HCT116 (cell line): Measurements from ENCODE around the gene RS1. TPM values are rescaled to one million over a fixed set of nuclear protein-coding genes. Genes with fewer than 3 reads are reported as not detected.

ENCODE experiments used
- ATAC-seq: fragments of 200-7000 bp; cut with Tn5 transposase; 2 replicates; pipeline ENCODE4 v1.9.1; 2020; ENCODE audit warnings: mild to moderate bottlenecking, moderate library complexity
- BruUV-seq: library from RNA; stranded (reverse); fragments of 400-500 nt; replicated peaks from 2 replicates; lab custom pipeline; 2021; lab: Mats Ljungman, UMichigan
- CTCF ChIA-PET: fragments of 300-600 bp; sonication (Branson Sonifier 250); formaldehyde crosslinking; loops from one replicate; lab custom pipeline; 2021; ENCODE audit warnings: antibody characterized with exemption; lab: Charles Lee
- POLR2A ChIA-PET: fragments of 300-600, 350-600 bp; sonication (Branson Sonifier 250); formaldehyde crosslinking; loops from one replicate; lab custom pipeline; 2021; ENCODE audit warnings: antibody characterized with exemption; lab: Charles Lee
- RAD21 ChIA-PET, 2 experiments: fragments of 300-600 bp; sonication (Branson Sonifier 250); formaldehyde crosslinking; loops; one replicate each; lab custom pipeline; 2023; ENCODE audit warnings: low total read pairs in 2 of 2; ENCODE audit not compliant: uncharacterized antibody in 2 of 2, unreplicated experiment in 2 of 2, low non-redundant PET in 1 of 2; lab: Charles Lee
- DNase-seq: peaks from one replicate; pipeline ENCODE4 v3.0.0-alpha.2; 2010; ENCODE audit warnings: low read depth, low spot score
- H2AFZ ChIP-seq: fragments of 200-600 bp; shearing (Covaris generic), sonication (generic); 2 replicates; pipeline ENCODE4 v1.6.1; 2017; ENCODE audit warnings: low read depth, mixed run types, mixed read lengths, antibody characterized with exemption, low read length; ENCODE audit not compliant: poor library complexity, severe bottlenecking
- H3K27ac ChIP-seq: 2 replicates; pipeline ENCODE4 v1.5.1; 2012; ENCODE audit warnings: low read depth, low read length
- H3K27me3 ChIP-seq: fragments of 200-600 bp; sonication (generic); 2 replicates; pipeline ENCODE4 v1.6.1; 2016; ENCODE audit warnings: mixed run types, low read length, mixed read lengths; ENCODE audit not compliant: insufficient read depth
- H3K36me3 ChIP-seq, 2 experiments: fragments of 200-500 bp in 1 of 2; fragments of 200-600 bp in 1 of 2; sonication (Bioruptor generic) in 1 of 2; sonication (generic) in 1 of 2; 2 replicates each; pipeline versions ENCODE4 v1.5.1 to v1.6.1; 2014 to 2016; ENCODE audit warnings: low read length in 2 of 2, inconsistent platforms in 1 of 2, mixed read lengths in 1 of 2, mixed run types in 1 of 2; ENCODE audit not compliant: insufficient read depth in 2 of 2, control insufficient read depth in 1 of 2
- H3K4me1 ChIP-seq, 2 experiments: fragments of 200-600 bp in 1 of 2; sonication (generic) in 1 of 2; 2 replicates each; pipeline versions ENCODE4 v1.5.1 to v1.6.1; 2012 to 2017; ENCODE audit warnings: low read length in 2 of 2, inconsistent platforms in 1 of 2, mild to moderate bottlenecking in 1 of 2, mixed read lengths in 1 of 2, mixed run types in 1 of 2, moderate library complexity in 1 of 2; ENCODE audit not compliant: insufficient read depth in 2 of 2, control insufficient read depth in 1 of 2
- H3K4me2 ChIP-seq: fragments of 200-600 bp; sonication (generic); 2 replicates; pipeline ENCODE4 v1.6.1; 2017; ENCODE audit warnings: mixed run types, low read length, mixed read lengths
- H3K4me3 ChIP-seq, 2 experiments: fragments of 200-600 bp in 1 of 2; sonication (generic) in 1 of 2; replicated peaks in 1 of 2; 2 replicates each; pipeline ENCODE4 v1.5.1; 2011 to 2016; ENCODE audit warnings: low read length in 2 of 2, control low read depth in 1 of 2, low read depth in 1 of 2, mild to moderate bottlenecking in 1 of 2, mixed read lengths in 1 of 2, mixed run types in 1 of 2
- H3K79me2 ChIP-seq: fragments of 200-600 bp; sonication (generic); 2 replicates; pipeline ENCODE4 v1.6.1; 2017; ENCODE audit warnings: mild to moderate bottlenecking, mixed run types, low read length, moderate library complexity, mixed read lengths; ENCODE audit not compliant: insufficient read depth
- H3K9ac ChIP-seq: fragments of 200-600 bp; sonication (generic); 2 replicates; pipeline ENCODE4 v1.6.1; 2016; ENCODE audit warnings: low read length, mixed read lengths
- H3K9me2 ChIP-seq: fragments of 200-600 bp; sonication (generic), shearing (Covaris generic); 2 replicates; pipeline ENCODE4 v1.6.1; 2017; ENCODE audit warnings: mixed run types, mild to moderate bottlenecking, moderate library complexity; ENCODE audit not compliant: insufficient read depth
- H3K9me3 ChIP-seq, 2 experiments: fragments of 200-500 bp in 1 of 2; fragments of 200-600 bp in 1 of 2; sonication (Bioruptor generic) in 1 of 2; sonication (generic) in 1 of 2; 2 replicates each; pipeline ENCODE4 v1.6.1; 2014 to 2017; ENCODE audit warnings: low read length in 2 of 2, mixed read lengths in 2 of 2, inconsistent platforms in 1 of 2, low read depth in 1 of 2, mild to moderate bottlenecking in 1 of 2, mixed run types in 1 of 2, moderate library complexity in 1 of 2; ENCODE audit not compliant: control insufficient read depth in 1 of 2, insufficient read depth in 1 of 2
- H4K20me1 ChIP-seq: fragments of 200-600 bp; sonication (generic), shearing (Covaris generic); 2 replicates; pipeline ENCODE4 v1.6.1; 2017; ENCODE audit warnings: mixed run types, mild to moderate bottlenecking, moderate library complexity; ENCODE audit not compliant: insufficient read depth
- ATF3 ChIP-seq: IDR thresholded peaks from 2 replicates; pipeline ENCODE4 v1.6.1; 2012
- CBX3 ChIP-seq: IDR thresholded peaks from 2 replicates; pipeline ENCODE4 v1.6.1; 2012; ENCODE audit warnings: low read depth
- CTCF ChIP-seq, 3 experiments: fragments of 200-600 bp in 1 of 3; sonication (generic) in 1 of 3; IDR thresholded peaks in 2 of 3; conservative IDR thresholded peaks in 1 of 3; 2 replicates each; pipeline ENCODE4 v1.5.1; 2012 to 2017; ENCODE audit warnings: low read depth in 2 of 3, low read length in 2 of 3, antibody characterized with exemption in 1 of 3, borderline replicate concordance in 1 of 3, control low read depth in 1 of 3, mild to moderate bottlenecking in 1 of 3, mixed read lengths in 1 of 3, mixed run types in 1 of 3, moderate library complexity in 1 of 3; ENCODE audit not compliant: insufficient read depth in 1 of 3
- EGR1 ChIP-seq: IDR thresholded peaks from 2 replicates; pipeline ENCODE4 v1.6.1; 2012; ENCODE audit warnings: low read depth
- EZH2 ChIP-seq: fragments of 200-600 bp; sonication (generic); IDR thresholded peaks from 2 replicates; pipeline ENCODE4 v1.6.1; 2017; ENCODE audit warnings: antibody characterized with exemption, mixed run types
- JUND ChIP-seq: IDR thresholded peaks from 2 replicates; pipeline ENCODE4 v1.6.1; 2012
- MAX ChIP-seq: IDR thresholded peaks from 2 replicates; pipeline ENCODE4 v1.6.1; 2012
- POLR2AphosphoS5 ChIP-seq: IDR thresholded peaks from 2 replicates; pipeline ENCODE4 v1.6.1; 2011; ENCODE audit warnings: mild to moderate bottlenecking, low read depth, low read length, moderate library complexity
- RAD21 ChIP-seq: IDR thresholded peaks from 2 replicates; pipeline ENCODE4 v1.6.1; 2012; ENCODE audit warnings: low read depth, mild to moderate bottlenecking
- REST ChIP-seq: IDR thresholded peaks from 2 replicates; pipeline ENCODE4 v1.6.1; 2012; ENCODE audit warnings: low read depth
- SIN3A ChIP-seq: IDR thresholded peaks from 2 replicates; pipeline ENCODE4 v1.6.1; 2012; ENCODE audit warnings: low read depth
- SP1 ChIP-seq: IDR thresholded peaks from 2 replicates; pipeline ENCODE4 v1.6.1; 2012; ENCODE audit warnings: low read depth
- SRF ChIP-seq: IDR thresholded peaks from 2 replicates; pipeline ENCODE4 v1.6.1; 2012; ENCODE audit warnings: low read depth
- TCF7L2 ChIP-seq: IDR thresholded peaks from 2 replicates; pipeline ENCODE4 v1.7.0; 2011; ENCODE audit warnings: borderline replicate concordance, inconsistent platforms; ENCODE audit not compliant: insufficient read depth, insufficient read length; ENCODE audit errors: extremely low read depth
- YY1 ChIP-seq: IDR thresholded peaks from 2 replicates; pipeline ENCODE4 v1.6.1; 2011; ENCODE audit warnings: low read length, low read depth, moderate library complexity, mild to moderate bottlenecking; ENCODE audit not compliant: insufficient replicate concordance; ENCODE audit errors: extremely low read depth
- ZNF274 ChIP-seq: fragments of 200-500 bp; sonication (Bioruptor generic); IDR thresholded peaks from 2 replicates; pipeline ENCODE4 v1.6.1; 2014; ENCODE audit warnings: mild to moderate bottlenecking, low read depth, low read length, inconsistent platforms
- intact Hi-C: fragments of 100-400 bp; cut with micrococcal nuclease; formaldehyde crosslinking; loops from 2 replicates; pipeline ENCODE4 v1.10.0; 2022
- total RNA-seq: library from RNA; stranded (reverse); gene quantifications from one replicate; pipeline ENCODE4 v1.2.1, GENCODE V29; 2021; ENCODE audit not compliant: unreplicated experiment

Gene RS1
- total RNA-seq, 1 experiment from 2014 or later = not detected

- TF ChIP-seq REST (no peak), POLR2AphosphoS5 (no peak), CTCF (IDR thresholded peaks at IDR 0.05 in 2 of 3, conservative IDR thresholded peaks at IDR 0.05 in 1 of 3; ENCODE audit: borderline replicate concordance in 1 of 3, insufficient read depth in 1 of 3, low read depth in 2 of 3, low read length in 2 of 3) (no peak), SP1 (no peak), YY1 (no peak), SRF (no peak), EGR1 (no peak)
Measured at GRCh38 chrX:18643243-18643642, 28.7 kb downstream of the RS1 start (continued).

- Histone ChIP-seq H3K27me3 (no peaks in the 10 kb centered on the region), H4K20me1 (no peaks in the 10 kb centered on the region), H3K4me3 (no peak overlapping the region), H2AFZ (no peak overlapping the region), H3K79me2 (no peaks in the 10 kb centered on the region), H3K9me3 (no peaks in the 10 kb centered on the region), H3K9ac (no peak overlapping the region), H3K27ac (no peak overlapping the region), H3K4me1 (no peaks in the 10 kb centered on the region), H3K36me3 (no peaks in the 10 kb centered on the region), H3K9me2 (no peaks in the 10 kb centered on the region), H3K4me2 (no peak overlapping the region)
- no TSS peak for BruUV-seq
- intact Hi-C loops = no loop called here
- ChIA-PET RAD21 (no interaction called here), CTCF (no interaction called here), POLR2A (no interaction called here)
- DNase-seq (no peak), ATAC-seq (no peak; the same call in 1 of the 2 replicates)
- TF ChIP-seq ZNF274 (no peak), EZH2 (no peak), MAX (no peak), RAD21 (no peak), ATF3 (no peak), SIN3A (no peak), YY1 (no peak), JUND (no peak), TCF7L2 (no peak), SP1 (no peak), REST (no peak), CBX3 (no peak)
Measured at GRCh38 chrX:18640686-18641085, 31.2 kb downstream of the RS1 start.
